ENCODE measurements around the gene POLR1E. TPM values are rescaled to one million over a fixed set of nuclear protein-coding genes. Genes with fewer than 3 reads are reported as not detected.

Gene POLR1E
- total and polyA plus RNA-seq, 9 of the 15 experiments (the other 6 are each of a cell fraction or from before 2014, with no cell fraction given) = 18.9 to 102 (median 74.4) TPM

DNA sequence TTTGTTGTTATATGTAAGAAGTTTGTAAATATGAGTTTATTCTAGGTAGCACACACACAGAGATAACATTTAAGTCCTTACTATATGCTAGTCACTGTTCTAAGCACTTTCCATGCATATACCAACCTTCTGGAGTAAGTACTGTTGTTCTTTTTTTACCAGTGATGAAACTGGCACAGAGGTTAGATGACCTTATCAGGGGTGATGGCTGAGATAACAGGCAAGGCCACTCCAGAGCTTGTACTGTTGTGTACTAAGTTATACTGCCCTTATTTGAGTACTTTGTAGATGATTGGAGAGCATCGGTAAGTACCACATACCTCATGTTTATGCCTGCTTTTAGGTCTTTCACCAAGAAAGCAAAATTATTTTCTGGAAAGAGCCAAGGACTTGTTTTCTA lies 6.2 kb downstream of the POLR1E start:
- in situ Hi-C loops (cut with MboI) = loop anchor here (25.0 kb wide), 1 partner anchor 870 kb away; no protein-coding TSS in a partner anchor
- H3K9ac ChIP-seq (ENCODE audit: insufficient read depth in 1 of 2, low read depth in 2 of 2, low read length in 2 of 2) = no peak overlapping the region
- H3K27ac ChIP-seq (ENCODE audit: extremely low read depth, low read depth, low read length) = no peak overlapping the region
- no peak overlapping the region for H2AFZ ChIP-seq (ENCODE audit: low read depth, low read length)
- no peaks in the 10 kb centered on the region for H3K27me3 ChIP-seq (ENCODE audit: control insufficient read depth in 2 of 2, insufficient read depth in 2 of 2, low read length in 2 of 2)
- H3K4me1 ChIP-seq (replicated peaks in 1 of 2; ENCODE audit: control insufficient read depth in 2 of 2, insufficient read depth in 2 of 2, low read length in 2 of 2) = peaks cover 10% of the 10 kb centered on the region in 2 experiments; a peak in 3 of 5 replicates
- FAIRE-seq = no peak
- ATAC-seq = no peak
- H3K79me2 ChIP-seq (ENCODE audit: control insufficient read depth, insufficient read depth, low read length) = peaks cover 21% of the 10 kb centered on the region
- H3K4me2 ChIP-seq (ENCODE audit: insufficient read depth, low read length) = no peak overlapping the region
- H3K4me3 ChIP-seq = no peak overlapping the region
- no peaks in the 10 kb centered on the region for H3K9me3 ChIP-seq (replicated peaks; ENCODE audit: control insufficient read depth, insufficient read depth, low read depth, low read length)
- no TSS peak for BruUV-seq (replicated peaks)
- peak in 1 of 4 experiments; percentile 6 for DNase-seq (ENCODE audit: extremely low read depth in 1 of 4, low spot score in 3 of 4)
- no peaks in the 10 kb centered on the region; the same call in 1 of the 2 replicates for H4K20me1 ChIP-seq (replicated peaks; ENCODE audit: control insufficient read depth, insufficient read depth, low read length)
- intact Hi-C loops (cut with micrococcal nuclease) = no loop called here
- no peaks in the 10 kb centered on the region for H3K9me1 ChIP-seq (ENCODE audit: control insufficient read depth, insufficient read depth, low read length)
- WGBS (ENCODE audit: insufficient coverage, low coverage, missing lambda C conversion rate) = 93% methylated on average over 1 of the region's 1 CpG
- TF ChIP-seq, protein P1, sequence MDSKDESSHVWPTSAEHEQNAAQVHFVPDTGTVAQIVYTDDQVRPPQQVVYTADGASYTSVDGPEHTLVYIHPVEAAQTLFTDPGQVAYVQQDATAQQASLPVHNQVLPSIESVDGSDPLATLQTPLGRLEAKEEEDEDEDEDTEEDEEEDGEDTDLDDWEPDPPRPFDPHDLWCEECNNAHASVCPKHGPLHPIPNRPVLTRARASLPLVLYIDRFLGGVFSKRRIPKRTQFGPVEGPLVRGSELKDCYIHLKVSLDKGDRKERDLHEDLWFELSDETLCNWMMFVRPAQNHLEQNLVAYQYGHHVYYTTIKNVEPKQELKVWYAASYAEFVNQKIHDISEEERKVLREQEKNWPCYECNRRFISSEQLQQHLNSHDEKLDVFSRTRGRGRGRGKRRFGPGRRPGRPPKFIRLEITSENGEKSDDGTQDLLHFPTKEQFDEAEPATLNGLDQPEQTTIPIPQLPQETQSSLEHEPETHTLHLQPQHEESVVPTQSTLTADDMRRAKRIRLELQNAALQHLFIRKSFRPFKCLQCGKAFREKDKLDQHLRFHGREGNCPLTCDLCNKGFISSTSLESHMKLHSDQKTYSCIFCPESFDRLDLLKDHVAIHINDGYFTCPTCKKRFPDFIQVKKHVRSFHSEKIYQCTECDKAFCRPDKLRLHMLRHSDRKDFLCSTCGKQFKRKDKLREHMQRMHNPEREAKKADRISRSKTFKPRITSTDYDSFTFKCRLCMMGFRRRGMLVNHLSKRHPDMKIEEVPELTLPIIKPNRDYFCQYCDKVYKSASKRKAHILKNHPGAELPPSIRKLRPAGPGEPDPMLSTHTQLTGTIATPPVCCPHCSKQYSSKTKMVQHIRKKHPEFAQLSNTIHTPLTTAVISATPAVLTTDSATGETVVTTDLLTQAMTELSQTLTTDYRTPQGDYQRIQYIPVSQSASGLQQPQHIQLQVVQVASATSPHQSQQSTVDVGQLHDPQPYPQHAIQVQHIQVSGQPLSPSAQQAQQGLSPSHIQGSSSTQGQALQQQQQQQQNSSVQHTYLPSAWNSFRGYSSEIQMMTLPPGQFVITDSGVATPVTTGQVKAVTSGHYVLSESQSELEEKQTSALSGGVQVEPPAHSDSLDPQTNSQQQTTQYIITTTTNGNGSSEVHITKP (IDR thresholded peaks at IDR 0.05; ENCODE audit: partially characterized antibody) = no peak
- TF ChIP-seq FOXM1 (IDR thresholded peaks at IDR 0.05; ENCODE audit: low read depth) (no peak), FOXM1 (CRISPR knock-in tag; IDR thresholded peaks at IDR 0.05; ENCODE audit: low read depth) (no peak), NONO (IDR thresholded peaks at IDR 0.05; ENCODE audit: low read depth in 2 of 2, low read length in 1 of 2) (no peak), ARHGAP35 (IDR thresholded peaks at IDR 0.05; ENCODE audit: partially characterized antibody) (no peak), PHB2 (IDR thresholded peaks at IDR 0.05; ENCODE audit: low read depth) (no peak), FOXK2 (conservative IDR thresholded peaks at IDR 0.05 in 1 of 2, IDR thresholded peaks at IDR 0.05 in 1 of 2; ENCODE audit: low read depth in 2 of 2) (no peak)
- TF ChIP-seq, protein P2, sequence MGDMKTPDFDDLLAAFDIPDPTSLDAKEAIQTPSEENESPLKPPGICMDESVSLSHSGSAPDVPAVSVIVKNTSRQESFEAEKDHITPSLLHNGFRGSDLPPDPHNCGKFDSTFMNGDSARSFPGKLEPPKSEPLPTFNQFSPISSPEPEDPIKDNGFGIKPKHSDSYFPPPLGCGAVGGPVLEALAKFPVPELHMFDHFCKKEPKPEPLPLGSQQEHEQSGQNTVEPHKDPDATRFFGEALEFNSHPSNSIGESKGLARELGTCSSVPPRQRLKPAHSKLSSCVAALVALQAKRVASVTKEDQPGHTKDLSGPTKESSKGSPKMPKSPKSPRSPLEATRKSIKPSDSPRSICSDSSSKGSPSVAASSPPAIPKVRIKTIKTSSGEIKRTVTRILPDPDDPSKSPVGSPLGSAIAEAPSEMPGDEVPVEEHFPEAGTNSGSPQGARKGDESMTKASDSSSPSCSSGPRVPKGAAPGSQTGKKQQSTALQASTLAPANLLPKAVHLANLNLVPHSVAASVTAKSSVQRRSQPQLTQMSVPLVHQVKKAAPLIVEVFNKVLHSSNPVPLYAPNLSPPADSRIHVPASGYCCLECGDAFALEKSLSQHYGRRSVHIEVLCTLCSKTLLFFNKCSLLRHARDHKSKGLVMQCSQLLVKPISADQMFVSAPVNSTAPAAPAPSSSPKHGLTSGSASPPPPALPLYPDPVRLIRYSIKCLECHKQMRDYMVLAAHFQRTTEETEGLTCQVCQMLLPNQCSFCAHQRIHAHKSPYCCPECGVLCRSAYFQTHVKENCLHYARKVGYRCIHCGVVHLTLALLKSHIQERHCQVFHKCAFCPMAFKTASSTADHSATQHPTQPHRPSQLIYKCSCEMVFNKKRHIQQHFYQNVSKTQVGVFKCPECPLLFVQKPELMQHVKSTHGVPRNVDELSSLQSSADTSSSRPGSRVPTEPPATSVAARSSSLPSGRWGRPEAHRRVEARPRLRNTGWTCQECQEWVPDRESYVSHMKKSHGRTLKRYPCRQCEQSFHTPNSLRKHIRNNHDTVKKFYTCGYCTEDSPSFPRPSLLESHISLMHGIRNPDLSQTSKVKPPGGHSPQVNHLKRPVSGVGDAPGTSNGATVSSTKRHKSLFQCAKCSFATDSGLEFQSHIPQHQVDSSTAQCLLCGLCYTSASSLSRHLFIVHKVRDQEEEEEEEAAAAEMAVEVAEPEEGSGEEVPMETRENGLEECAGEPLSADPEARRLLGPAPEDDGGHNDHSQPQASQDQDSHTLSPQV (IDR thresholded peaks at IDR 0.05) = no peak
- POLR2A ChIA-PET = no interaction called here
- CTCF ChIA-PET (ENCODE audit: low intra/inter-chr PET ratio) = no interaction called here
- peaks cover 97% of the 10 kb centered on the region for H3K36me3 ChIP-seq (ENCODE audit: control insufficient read depth, insufficient read depth, low read length)

All from K562 (cell line).